ENCODE measurements around the gene CHCHD3.
"Not testable (repeated sequence)": the region's sequence is repeated elsewhere in the genome, so short reads cannot be mapped to it uniquely, and the experiment has no call there.

CHCHD3 gene

GRCh38 chr7:132901241-132901640, 180.6 kb downstream of the CHCHD3 start:
- no peak for TF ChIP-seq CTCF (IDR thresholded peaks at IDR 0.05; ENCODE audit: low read depth, low read length, missing control alignments)
- in situ Hi-C loops (cut with HindIII; ENCODE audit: low sequenced_read_pairs) = no loop called here
- no peak overlapping the region for H3K4me3 ChIP-seq (ENCODE audit: low read depth, low read length)
- DNase-seq (ENCODE audit: low read depth) = no peak

GRCh38 chr7:132899833-132900232, 182.1 kb downstream of the CHCHD3 start:
- DNase-seq (ENCODE audit: low read depth) = no peak
- TF ChIP-seq CTCF (IDR thresholded peaks at IDR 0.05; ENCODE audit: low read depth, low read length, missing control alignments) = no peak
- in situ Hi-C loops (cut with HindIII; ENCODE audit: low sequenced_read_pairs) = no loop called here
- H3K4me3 ChIP-seq (ENCODE audit: low read depth, low read length) = no peak overlapping the region

- H3K4me3 ChIP-seq (ENCODE audit: low read depth, low read length); DNase-seq (ENCODE audit: low read depth); in situ Hi-C loops (cut with HindIII; ENCODE audit: low sequenced_read_pairs): not testable (repeated sequence)
Measured at GRCh38 chr7:132898641-132899175, 183.2 kb downstream of the CHCHD3 start.

- H3K4me3 ChIP-seq (ENCODE audit: low read depth, low read length) = no peak overlapping the region
- DNase-seq (ENCODE audit: low read depth) = no peak
- in situ Hi-C loops (cut with HindIII; ENCODE audit: low sequenced_read_pairs) = no loop called here
- no peak for TF ChIP-seq CTCF (IDR thresholded peaks at IDR 0.05; ENCODE audit: low read depth, low read length, missing control alignments)
Measured at GRCh38 chr7:132897093-132897687, 184.7 kb downstream of the CHCHD3 start.

GRCh38 chr7:132895231-132895630, 186.7 kb downstream of the CHCHD3 start:
- TF ChIP-seq CTCF (IDR thresholded peaks at IDR 0.05; ENCODE audit: low read depth, low read length, missing control alignments) = no peak
- in situ Hi-C loops (cut with HindIII; ENCODE audit: low sequenced_read_pairs) = no loop called here
- no peak overlapping the region for H3K4me3 ChIP-seq (ENCODE audit: low read depth, low read length)
- no peak for DNase-seq (ENCODE audit: low read depth)

- TF ChIP-seq CTCF (IDR thresholded peaks at IDR 0.05; ENCODE audit: low read depth, low read length, missing control alignments) = no peak
- no peak overlapping the region for H3K4me3 ChIP-seq (ENCODE audit: low read depth, low read length)
- DNase-seq (ENCODE audit: low read depth) = no peak
- in situ Hi-C loops (cut with HindIII; ENCODE audit: low sequenced_read_pairs) = no loop called here
Measured at GRCh38 chr7:132893560-132893959, 188.3 kb downstream of the CHCHD3 start.

- H3K4me3 ChIP-seq (ENCODE audit: low read depth, low read length); in situ Hi-C loops (cut with HindIII; ENCODE audit: low sequenced_read_pairs); DNase-seq (ENCODE audit: low read depth): not testable (repeated sequence)
Measured at GRCh38 chr7:132892744-132893143, 189.1 kb downstream of the CHCHD3 start.

- no peak for TF ChIP-seq CTCF (IDR thresholded peaks at IDR 0.05; ENCODE audit: low read depth, low read length, missing control alignments)
- DNase-seq (ENCODE audit: low read depth) = no peak
- in situ Hi-C loops (cut with HindIII; ENCODE audit: low sequenced_read_pairs) = no loop called here
- H3K4me3 ChIP-seq (ENCODE audit: low read depth, low read length) = no peak overlapping the region
Measured at GRCh38 chr7:132891554-132891953, 190.3 kb downstream of the CHCHD3 start.

Measured in astrocyte of the cerebellum (primary cell).